Choroid plexus epithelial cell (primary cell): ENCODE results near the gene RASSF4.

ENCODE experiments used
- DNase-seq: peaks from one replicate; pipeline ENCODE4 v3.0.0-alpha.2; 2010; ENCODE audit warnings: low read depth
- H3K4me3 ChIP-seq: 2 replicates; pipeline ENCODE4 v1.5.1; 2011; ENCODE audit warnings: low read depth, mild to moderate bottlenecking, control low read depth, low read length, moderate library complexity
- TF ChIP-seq, protein P1 (sequence below): conservative IDR thresholded peaks from 2 replicates; pipeline ENCODE4 v1.5.1; 2011; ENCODE audit warnings: low read depth, mild to moderate bottlenecking, control low read depth, inconsistent platforms, low read length, moderate library complexity

The RASSF4 gene

DNA sequence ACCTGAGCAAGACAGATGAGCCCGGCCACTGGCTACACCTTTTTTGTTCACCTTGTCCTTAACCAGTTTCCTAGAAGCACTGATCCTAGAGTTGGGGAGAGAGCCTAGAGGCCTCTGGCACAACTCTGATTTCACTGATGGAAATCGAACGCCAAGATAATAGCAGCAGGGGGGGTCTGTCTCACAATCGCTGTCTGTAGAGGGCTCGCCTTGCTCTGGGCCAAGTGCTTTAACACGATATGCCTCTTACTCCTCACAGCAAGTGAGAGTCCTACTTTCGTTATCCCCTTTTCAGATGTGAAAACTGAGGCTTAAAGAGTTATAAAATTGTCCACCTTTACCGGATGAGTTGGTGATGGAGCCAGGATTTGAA, 472 bp downstream of the RASSF4 start:
- H3K4me3 ChIP-seq: peak overlapping the region; percentile 83
- no peak for DNase-seq
- TF ChIP-seq, protein P1, sequence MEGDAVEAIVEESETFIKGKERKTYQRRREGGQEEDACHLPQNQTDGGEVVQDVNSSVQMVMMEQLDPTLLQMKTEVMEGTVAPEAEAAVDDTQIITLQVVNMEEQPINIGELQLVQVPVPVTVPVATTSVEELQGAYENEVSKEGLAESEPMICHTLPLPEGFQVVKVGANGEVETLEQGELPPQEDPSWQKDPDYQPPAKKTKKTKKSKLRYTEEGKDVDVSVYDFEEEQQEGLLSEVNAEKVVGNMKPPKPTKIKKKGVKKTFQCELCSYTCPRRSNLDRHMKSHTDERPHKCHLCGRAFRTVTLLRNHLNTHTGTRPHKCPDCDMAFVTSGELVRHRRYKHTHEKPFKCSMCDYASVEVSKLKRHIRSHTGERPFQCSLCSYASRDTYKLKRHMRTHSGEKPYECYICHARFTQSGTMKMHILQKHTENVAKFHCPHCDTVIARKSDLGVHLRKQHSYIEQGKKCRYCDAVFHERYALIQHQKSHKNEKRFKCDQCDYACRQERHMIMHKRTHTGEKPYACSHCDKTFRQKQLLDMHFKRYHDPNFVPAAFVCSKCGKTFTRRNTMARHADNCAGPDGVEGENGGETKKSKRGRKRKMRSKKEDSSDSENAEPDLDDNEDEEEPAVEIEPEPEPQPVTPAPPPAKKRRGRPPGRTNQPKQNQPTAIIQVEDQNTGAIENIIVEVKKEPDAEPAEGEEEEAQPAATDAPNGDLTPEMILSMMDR: no peak

DNA sequence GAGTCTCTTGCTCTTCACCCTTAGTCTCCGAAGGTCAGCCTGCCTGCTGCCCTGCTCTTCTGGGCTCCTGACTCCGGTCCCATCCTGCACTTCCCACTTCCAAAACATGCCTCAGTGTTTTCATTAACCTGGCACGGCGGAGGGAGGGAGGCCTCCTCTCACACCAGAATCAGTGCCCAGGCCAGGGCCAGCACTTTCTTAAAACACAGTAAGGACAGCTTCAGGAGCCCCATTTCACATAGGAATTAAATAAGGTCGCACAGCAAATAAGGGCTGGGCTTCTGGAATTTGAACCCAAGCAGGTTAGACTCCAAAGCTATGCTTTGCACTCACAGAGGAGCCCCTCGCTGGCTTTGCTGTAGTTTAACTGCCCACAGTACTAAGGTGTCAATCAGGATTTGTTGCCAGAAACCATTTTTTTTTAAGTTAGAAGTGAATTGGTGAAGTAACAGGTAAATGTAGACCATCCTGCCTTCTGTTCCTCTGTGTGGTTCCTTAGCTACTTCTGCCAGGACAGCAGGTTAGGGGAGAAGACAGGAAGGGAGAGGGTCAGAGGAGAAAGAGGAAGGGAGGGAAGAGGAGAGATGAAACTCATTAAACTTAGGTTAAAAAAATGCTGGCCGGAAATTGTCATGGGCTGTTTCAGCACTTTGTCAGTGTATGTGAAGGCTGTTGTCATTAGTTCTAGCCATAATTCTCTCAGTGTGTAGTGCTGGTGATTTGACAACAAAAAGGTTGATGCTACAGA, 1.1 kb downstream of the RASSF4 start:
- peak overlapping the region; percentile 83 for H3K4me3 ChIP-seq
- DNase-seq: no peak
- TF ChIP-seq, protein P1: no peak

DNA sequence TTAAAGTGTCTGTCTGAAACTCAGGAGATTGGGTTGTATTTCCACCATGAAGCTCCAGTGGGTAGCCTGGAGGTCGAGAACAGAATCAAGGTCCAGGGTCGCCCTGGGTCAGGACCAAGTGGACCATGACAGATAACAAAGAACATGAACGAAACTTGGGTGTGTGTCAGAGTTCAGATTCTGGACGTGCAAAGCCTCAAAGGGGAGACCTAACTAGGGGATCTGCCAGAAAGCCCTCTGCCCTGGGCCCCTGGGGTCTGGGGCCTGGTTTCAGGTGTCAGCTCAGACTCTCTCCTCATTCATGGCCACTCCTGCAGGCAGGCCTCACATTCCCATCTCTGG, 1.6 kb downstream of the RASSF4 start:
- TF ChIP-seq, protein P1: no peak
- H3K4me3 ChIP-seq: no peak overlapping the region
- DNase-seq: no peak

DNA sequence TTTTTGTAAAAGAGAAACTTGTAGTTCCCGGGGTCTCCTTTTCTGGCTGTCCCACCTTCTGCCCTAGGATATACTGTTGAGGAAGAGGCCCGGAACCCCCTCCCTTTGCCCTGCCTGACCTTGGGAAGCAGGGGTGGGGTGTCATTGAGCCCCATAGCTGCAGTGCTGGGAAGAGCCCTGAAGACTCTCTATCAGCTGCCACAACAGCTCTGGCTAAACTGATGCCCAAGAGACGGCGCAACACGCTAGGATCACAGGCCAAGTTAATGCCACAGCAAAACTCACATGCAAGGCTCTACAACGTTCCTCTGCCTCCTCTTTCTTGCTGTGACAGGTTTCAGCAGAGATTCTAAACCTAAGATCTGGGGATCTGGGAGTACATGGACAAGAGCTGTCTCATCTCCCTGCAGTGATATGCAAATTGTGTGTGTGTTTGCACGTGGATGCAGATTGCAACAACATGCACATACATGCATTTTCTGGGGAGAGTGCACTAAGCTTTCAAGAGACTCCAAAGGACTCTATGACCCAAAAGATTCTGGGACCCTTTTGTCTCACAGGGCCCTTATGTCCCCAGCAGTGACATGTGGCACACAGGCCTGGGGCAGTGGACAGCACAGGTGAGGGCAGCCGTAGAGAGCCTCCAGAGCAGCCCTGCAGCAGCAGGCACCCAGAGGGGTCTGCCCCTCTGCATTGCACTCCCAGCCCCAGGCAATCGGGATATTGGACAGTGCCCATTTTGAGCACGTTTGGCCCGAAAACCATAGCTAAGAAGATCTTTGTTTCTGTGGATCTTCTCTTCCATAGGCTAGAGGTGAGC, 2.5 kb downstream of the RASSF4 start:
- H3K4me3 ChIP-seq: no peak overlapping the region
- TF ChIP-seq, protein P1: no peak

DNA sequence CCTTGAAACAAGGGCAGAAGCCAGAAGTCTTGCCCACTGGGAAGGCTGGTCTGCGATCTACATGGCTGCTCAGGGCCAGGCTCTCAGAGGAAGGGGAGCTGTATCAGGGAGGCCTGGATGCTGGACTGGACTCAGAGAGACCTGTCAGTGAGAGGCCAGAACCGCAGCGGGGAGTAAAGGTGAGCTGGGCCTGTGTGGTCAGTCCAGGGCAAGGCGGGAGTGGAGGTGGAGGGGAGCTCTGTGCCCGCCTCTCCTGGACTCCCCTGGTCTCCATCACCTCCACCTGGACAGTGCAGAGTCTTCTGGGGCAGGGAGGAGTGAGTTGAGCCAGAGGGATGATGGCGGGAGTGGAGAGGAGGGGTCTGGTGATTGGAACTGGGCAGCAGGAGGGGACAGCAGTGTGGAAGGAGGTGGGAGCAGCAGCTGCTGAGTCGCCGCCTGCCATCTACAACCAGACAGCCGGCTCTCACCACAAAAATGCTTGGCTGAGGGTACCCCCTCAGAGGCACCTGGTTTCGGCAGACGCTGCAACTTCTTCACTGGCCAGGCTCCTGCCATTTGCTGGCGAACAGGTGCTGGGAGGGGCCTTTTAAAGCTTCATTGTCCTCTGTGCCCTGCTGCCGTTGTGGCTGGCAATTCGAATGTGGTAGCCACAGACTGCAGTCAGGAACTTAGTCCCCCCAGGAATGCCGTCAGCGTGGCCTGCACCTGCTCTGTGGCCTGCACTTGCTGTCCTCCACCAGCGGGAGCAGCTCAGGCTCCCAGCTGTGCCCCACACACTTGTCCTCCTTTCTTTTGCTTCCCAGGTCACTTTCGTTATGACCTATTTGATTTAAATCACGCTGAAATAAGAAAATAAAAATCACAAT, 3.5 kb downstream of the RASSF4 start:
- no peak for DNase-seq
- TF ChIP-seq, protein P1: peak; percentile 24
- no peak overlapping the region for H3K4me3 ChIP-seq

More for the DNA sequence above, 2.5 kb downstream of the RASSF4 start:
- DNase-seq: no peak

DNA sequence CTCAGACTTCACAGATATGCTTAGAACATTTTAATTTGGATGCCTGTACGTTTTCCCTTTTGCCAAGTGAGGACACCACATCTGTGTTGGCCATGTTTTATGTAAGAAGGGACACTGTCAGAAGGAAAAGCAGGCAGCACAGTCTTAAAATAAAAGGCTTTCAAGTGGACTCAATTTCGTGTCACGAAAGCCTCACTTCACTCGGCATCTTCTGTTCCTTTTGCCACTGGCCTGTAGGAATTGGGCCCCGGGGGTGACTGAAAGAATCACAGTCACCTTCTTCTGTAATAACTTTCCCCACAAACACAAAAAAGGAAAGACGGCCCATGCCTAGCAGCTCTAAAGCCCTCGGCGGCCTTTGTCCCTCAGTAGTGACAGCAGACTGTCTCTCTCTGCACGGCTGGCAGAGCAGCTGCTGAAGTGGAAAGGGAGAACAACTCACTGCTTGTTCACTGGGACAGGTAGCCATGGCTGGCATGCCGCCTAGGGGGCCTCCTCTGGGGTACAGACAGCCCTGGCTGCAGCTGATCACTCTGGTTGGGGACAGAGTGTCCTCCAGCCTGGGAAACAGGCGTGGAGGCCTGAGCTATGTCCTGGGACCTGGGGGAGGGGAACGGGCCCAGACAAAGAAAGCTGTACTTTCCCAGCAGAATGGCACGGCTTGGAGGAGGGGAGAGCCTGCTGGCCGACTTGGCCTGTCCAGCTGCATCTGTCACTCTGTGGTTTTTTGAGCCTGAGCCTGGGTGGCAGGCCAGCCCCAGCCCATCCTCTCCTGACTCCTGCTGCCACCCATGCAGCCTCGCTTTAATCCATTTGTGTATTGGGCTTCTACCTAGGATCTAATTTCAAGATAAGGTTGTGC, 4.4 kb downstream of the RASSF4 start:
- H3K4me3 ChIP-seq: no peak overlapping the region
- no peak for DNase-seq
- TF ChIP-seq, protein P1: no peak
